ENCODE results near the gene AGK.

DNA sequence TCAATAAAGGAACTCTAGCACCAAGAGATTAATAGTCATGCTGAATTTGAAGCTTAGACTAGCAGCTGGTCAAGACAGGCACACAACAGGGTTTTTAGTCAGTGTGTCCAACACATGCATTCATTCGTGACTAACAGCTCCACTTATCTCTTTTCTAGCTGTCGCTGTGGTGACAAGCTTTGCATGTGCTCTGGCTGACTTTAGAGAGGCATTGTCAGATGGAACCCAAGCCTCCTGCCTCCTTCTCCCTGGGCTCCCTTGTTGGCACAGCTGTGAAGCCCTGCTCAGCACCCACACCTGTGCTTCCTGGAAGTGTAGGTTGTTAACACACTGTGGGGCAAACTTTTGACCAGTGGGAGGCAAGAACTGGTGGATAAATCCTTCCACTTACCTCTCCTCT lies 9.8 kb upstream of the AGK start:
- TF ChIP-seq CTCF (conservative IDR thresholded peaks at IDR 0.05; ENCODE audit: low read depth in 2 of 2) = no peak
- no peak for TF ChIP-seq POLR2AphosphoS5 (IDR thresholded peaks at IDR 0.05; ENCODE audit: low read depth)
- no peak for TF ChIP-seq JUNB (IDR thresholded peaks at IDR 0.05; ENCODE audit: unreplicated experiment)
- TF ChIP-seq ZNF114 (CRISPR knock-in tag; IDR thresholded peaks at IDR 0.05) = no peak
- no peak for TF ChIP-seq EZH2 (IDR thresholded peaks at IDR 0.05; ENCODE audit: low read depth, unreplicated experiment)
- TF ChIP-seq, protein P1, sequence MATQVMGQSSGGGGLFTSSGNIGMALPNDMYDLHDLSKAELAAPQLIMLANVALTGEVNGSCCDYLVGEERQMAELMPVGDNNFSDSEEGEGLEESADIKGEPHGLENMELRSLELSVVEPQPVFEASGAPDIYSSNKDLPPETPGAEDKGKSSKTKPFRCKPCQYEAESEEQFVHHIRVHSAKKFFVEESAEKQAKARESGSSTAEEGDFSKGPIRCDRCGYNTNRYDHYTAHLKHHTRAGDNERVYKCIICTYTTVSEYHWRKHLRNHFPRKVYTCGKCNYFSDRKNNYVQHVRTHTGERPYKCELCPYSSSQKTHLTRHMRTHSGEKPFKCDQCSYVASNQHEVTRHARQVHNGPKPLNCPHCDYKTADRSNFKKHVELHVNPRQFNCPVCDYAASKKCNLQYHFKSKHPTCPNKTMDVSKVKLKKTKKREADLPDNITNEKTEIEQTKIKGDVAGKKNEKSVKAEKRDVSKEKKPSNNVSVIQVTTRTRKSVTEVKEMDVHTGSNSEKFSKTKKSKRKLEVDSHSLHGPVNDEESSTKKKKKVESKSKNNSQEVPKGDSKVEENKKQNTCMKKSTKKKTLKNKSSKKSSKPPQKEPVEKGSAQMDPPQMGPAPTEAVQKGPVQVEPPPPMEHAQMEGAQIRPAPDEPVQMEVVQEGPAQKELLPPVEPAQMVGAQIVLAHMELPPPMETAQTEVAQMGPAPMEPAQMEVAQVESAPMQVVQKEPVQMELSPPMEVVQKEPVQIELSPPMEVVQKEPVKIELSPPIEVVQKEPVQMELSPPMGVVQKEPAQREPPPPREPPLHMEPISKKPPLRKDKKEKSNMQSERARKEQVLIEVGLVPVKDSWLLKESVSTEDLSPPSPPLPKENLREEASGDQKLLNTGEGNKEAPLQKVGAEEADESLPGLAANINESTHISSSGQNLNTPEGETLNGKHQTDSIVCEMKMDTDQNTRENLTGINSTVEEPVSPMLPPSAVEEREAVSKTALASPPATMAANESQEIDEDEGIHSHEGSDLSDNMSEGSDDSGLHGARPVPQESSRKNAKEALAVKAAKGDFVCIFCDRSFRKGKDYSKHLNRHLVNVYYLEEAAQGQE (IDR thresholded peaks at IDR 0.05; ENCODE audit: unreplicated experiment) = no peak
- TF ChIP-seq EZH2phosphoT487 (IDR thresholded peaks at IDR 0.05; ENCODE audit: unreplicated experiment) = no peak
